Testis (tissue), 3 donors: ENCODE results near the gene SLC26A4. TPM values are rescaled to one million over a fixed set of nuclear protein-coding genes. Genes with fewer than 3 reads are reported as not detected.

Experiments used
- DNase-seq: peaks from one replicate; pipeline ENCODE4 v3.0.0-alpha.2; 2019
- H3K27ac ChIP-seq, 2 donors: fragments of 200-600 bp; sonication (generic); one replicate each; pipeline ENCODE4 v1.5.1; 2019
- H3K27me3 ChIP-seq: fragments of 200-600 bp; sonication (generic); one replicate; pipeline ENCODE4 v1.5.1; 2019
- H3K36me3 ChIP-seq: fragments of 200-600 bp; sonication (generic); one replicate; pipeline ENCODE4 v1.5.1; 2017; ENCODE audit warnings: low read depth; ENCODE audit errors: missing control alignments
- H3K4me1 ChIP-seq: fragments of 200-600 bp; sonication (generic); one replicate; pipeline ENCODE4 v1.5.1; 2019
- H3K4me3 ChIP-seq, 2 donors: fragments of 200-600 bp; sonication (generic); one replicate each; pipeline ENCODE4 v1.5.1; 2017 to 2019
- H3K9me3 ChIP-seq: fragments of 200-600 bp; sonication (generic); one replicate; pipeline ENCODE4 v1.5.1; 2017
- POLR2A ChIP-seq: fragments of 450-650 bp; IDR thresholded peaks from one replicate; pipeline ENCODE4 v1.6.1; 2017; ENCODE audit warnings: antibody characterized with exemption, mild to moderate bottlenecking, moderate library complexity
- WGBS, 2 donors: methylation state at CpG; one replicate each; pipeline ENCODE4 v1.1.5; 2018; 5-methylcytosine and 5-hydroxymethylcytosine counted together
- intact Hi-C: fragments of 100-400 bp; cut with DNase I; formaldehyde crosslinking; loops from one replicate; pipeline ENCODE4 v1.15.1; 2023; ENCODE audit warnings: low total_unique reads
- polyA plus RNA-seq: library from polyadenylated mRNA; stranded (reverse); fragments of 350-450 nt; fragmentation: Illumina TruSeq; extraction: RNeasy Lipid Tissue Mini Kit (QIAGEN cat#74804); gene quantifications from one replicate; pipeline ENCODE4 v1.2.3, GENCODE V29; 2014; ENCODE audit warnings: low read depth, low replicate concordance; ENCODE audit not compliant: insufficient read depth
- total RNA-seq, 2 donors: library from RNA; depleted of rRNA; stranded (reverse); fragments of >200 nt; gene quantifications; one replicate each; pipeline ENCODE4 v1.2.3, GENCODE V29; 2016
- TF ChIP-seq, protein P1 (sequence below), 3 experiments: fragments of 450-650 bp in 2 of 3; fragments of 200-600 bp in 1 of 3; sonication (generic) in 1 of 3; IDR thresholded peaks; one replicate each; pipeline ENCODE4 v1.5.1; 2016 to 2019; ENCODE audit warnings: antibody characterized with exemption in 3 of 3, mild to moderate bottlenecking in 2 of 3, moderate library complexity in 1 of 3

Gene SLC26A4
- total and polyA plus RNA-seq, 3 donors from 2014 or later: 0.43 to 1.7 (median 0.79) TPM

DNA sequence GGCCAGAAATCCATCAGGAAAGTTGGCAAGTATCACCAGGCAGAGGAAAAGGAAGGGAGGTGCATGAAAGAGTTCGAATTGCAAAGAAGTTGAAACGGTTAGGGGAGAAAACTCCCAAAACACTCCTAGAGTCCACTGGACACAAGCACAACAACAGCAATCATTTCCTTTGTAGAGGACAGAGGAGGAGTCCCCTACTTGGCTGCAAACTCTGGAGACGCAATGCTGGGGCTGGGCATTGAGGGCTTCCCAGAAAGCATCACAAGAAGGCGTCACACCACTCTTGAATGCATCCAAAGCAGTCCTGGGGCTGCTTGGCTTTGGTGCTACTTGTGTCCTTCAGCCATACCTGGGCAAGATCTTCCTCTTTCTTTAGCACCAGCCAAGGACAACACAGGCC is 18.1 kb upstream of the SLC26A4 start:
- Histone ChIP-seq H3K36me3 (no peaks in the 10 kb centered on the region), H3K4me1 (no peaks in the 10 kb centered on the region), H3K27ac (no peak overlapping the region), H3K9me3 (no peaks in the 10 kb centered on the region), H3K27me3 (no peaks in the 10 kb centered on the region), H3K4me3 (no peak overlapping the region)
- WGBS, 2 donors: 80 to 90% methylated on average over 4 of the region's 4 CpGs
- TF ChIP-seq, protein P1, sequence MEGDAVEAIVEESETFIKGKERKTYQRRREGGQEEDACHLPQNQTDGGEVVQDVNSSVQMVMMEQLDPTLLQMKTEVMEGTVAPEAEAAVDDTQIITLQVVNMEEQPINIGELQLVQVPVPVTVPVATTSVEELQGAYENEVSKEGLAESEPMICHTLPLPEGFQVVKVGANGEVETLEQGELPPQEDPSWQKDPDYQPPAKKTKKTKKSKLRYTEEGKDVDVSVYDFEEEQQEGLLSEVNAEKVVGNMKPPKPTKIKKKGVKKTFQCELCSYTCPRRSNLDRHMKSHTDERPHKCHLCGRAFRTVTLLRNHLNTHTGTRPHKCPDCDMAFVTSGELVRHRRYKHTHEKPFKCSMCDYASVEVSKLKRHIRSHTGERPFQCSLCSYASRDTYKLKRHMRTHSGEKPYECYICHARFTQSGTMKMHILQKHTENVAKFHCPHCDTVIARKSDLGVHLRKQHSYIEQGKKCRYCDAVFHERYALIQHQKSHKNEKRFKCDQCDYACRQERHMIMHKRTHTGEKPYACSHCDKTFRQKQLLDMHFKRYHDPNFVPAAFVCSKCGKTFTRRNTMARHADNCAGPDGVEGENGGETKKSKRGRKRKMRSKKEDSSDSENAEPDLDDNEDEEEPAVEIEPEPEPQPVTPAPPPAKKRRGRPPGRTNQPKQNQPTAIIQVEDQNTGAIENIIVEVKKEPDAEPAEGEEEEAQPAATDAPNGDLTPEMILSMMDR (IDR thresholded peaks at IDR 0.05): no peak
- TF ChIP-seq POLR2A: no peak
- intact Hi-C loops: no loop called here
- no peak for DNase-seq

DNA sequence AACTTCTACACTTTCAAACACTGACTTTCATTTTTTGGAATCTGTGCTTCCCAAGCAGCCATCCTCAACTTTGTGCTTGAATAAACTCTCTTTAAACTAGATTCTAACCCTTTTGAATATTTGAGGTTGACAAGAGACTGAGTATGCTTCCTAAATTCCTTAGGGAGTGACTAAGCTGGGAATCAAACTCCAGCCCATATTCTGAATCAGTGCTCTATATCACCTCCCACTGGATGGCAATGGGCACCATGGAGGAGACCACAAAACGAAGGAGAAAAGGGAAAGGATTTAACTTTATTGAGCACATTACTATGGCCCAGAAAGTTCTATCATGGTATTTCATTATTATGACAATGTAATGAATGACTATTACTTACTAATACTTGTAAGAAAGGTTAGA is 17.2 kb upstream of the SLC26A4 start:
- intact Hi-C loops: no loop called here
- 52 to 89% methylated on average over 1 of the region's 1 CpG for WGBS, 2 donors

DNA sequence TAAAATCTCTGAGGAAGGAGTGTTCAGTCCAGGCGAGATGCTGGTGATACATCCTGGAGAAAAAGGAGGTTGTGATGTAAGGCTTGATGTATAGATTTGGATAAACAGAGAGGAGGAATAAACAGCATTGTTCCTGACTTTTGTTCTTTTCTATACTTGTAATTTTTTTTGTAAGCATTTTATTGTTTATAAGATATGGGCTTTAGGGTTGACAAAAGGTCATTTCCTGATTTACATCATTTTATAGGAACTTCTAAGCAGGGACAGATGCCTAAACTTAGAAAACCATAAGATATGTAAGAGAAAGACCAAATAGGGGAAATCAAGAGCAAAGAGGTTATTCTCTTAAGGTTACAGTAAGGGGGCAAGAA is 16.7 kb upstream of the SLC26A4 start:
- no peak for DNase-seq
- 78 to 87% methylated on average over 1 of the region's 1 CpG for WGBS, 2 donors
- H3K4me1 ChIP-seq: no peaks in the 10 kb centered on the region
- no peak overlapping the region for H3K27ac ChIP-seq
- intact Hi-C loops: no loop called here
- no peaks in the 10 kb centered on the region for H3K27me3 ChIP-seq
- H3K4me3 ChIP-seq: no peak overlapping the region
- TF ChIP-seq, protein P1 (IDR thresholded peaks at IDR 0.05): no peak
- no peak for TF ChIP-seq POLR2A
- no peaks in the 10 kb centered on the region for H3K9me3 ChIP-seq
- no peaks in the 10 kb centered on the region for H3K36me3 ChIP-seq

More for the DNA sequence above, 17.2 kb upstream of the SLC26A4 start:
- Histone ChIP-seq H3K27ac (no peak overlapping the region), H3K9me3 (no peaks in the 10 kb centered on the region), H3K27me3 (no peaks in the 10 kb centered on the region), H3K4me3 (no peak overlapping the region), H3K4me1 (no peaks in the 10 kb centered on the region), H3K36me3 (no peaks in the 10 kb centered on the region)
- DNase-seq: no peak
- TF ChIP-seq, protein P1 (IDR thresholded peaks at IDR 0.05): no peak
- TF ChIP-seq POLR2A: no peak

DNA sequence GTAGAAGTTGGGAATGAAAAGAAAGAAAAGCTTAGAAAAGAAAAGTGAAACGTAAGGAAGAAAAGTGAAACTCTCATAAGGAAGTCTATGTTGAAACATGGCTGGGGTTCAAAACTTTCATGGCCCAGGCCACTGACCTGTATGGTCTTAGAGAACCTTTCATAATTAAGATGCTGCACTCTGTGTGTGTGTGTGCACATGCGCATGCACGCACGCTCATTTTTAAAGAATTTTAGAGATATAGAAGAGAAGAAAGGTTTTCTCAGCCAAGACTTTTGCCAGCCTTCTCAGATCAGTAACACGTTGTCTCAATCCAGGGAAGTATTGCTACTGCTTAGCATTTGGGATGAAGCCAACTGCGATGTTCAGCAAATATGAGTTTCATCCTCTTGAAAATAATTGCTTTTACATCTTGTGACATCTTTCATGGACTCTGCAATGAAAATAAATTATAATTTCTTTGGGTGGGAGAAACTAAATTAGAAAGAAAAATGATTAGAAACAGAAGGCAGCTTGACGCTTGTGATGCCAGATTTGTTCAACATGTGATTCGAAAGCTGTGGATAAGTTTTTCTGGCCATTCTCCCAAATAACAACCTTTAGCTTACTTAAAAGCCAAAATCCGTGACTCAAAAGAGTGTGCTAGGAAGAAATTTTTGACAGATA is 16.2 kb upstream of the SLC26A4 start:
- Histone ChIP-seq H3K4me3 (no peak overlapping the region), H3K27me3 (no peaks in the 10 kb centered on the region), H3K4me1 (no peaks in the 10 kb centered on the region), H3K27ac (no peak overlapping the region), H3K9me3 (no peaks in the 10 kb centered on the region), H3K36me3 (no peaks in the 10 kb centered on the region)
- TF ChIP-seq, protein P1 (IDR thresholded peaks at IDR 0.05): no peak
- TF ChIP-seq POLR2A: no peak
- no peak for DNase-seq
- WGBS, 2 donors: 59 to 63% methylated on average over 9 of the region's 9 CpGs
- intact Hi-C loops: no loop called here

DNA sequence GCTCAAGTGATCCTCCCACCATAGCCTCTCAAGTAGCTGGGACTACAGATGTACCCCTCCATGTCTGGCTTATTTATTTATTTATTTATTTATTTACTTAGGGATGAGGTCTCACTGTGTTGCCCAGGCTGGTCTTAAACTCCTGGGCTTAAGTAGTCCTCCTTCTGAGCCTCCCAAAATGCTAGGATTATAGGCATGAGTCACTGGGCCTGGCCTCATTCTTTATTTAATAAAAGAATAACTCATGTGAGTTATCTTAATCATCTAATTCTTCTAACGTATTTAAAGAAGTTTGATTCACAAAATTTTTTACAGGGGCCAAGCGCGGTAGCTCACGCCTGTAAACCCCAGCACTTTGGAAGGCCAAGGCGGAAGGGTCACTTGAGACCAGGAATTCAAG is 8.0 kb upstream of the SLC26A4 start:
- TF ChIP-seq, protein P1 (IDR thresholded peaks at IDR 0.05): no peak
- TF ChIP-seq POLR2A: no peak
- no peak for DNase-seq
- Histone ChIP-seq H3K4me3 (no peak overlapping the region), H3K27ac (no peak overlapping the region), H3K9me3 (no peaks in the 10 kb centered on the region), H3K4me1 (no peaks in the 10 kb centered on the region), H3K27me3 (no peaks in the 10 kb centered on the region), H3K36me3 (no peaks in the 10 kb centered on the region)
- intact Hi-C loops: no loop called here
- 92 to 98% methylated on average over 5 of the region's 5 CpGs for WGBS, 2 donors
